Suprapubic skin (tissue), 4 donors: ENCODE results near the gene CLIP2. TPM values are rescaled to one million over a fixed set of nuclear protein-coding genes. Genes with fewer than 3 reads are reported as not detected.
"Not testable (repeated sequence)": the region's sequence is repeated elsewhere in the genome, so short reads cannot be mapped to it uniquely, and the experiment has no call there.

Experiments
- DNase-seq, 2 donors: peaks; one replicate each; pipeline ENCODE4 v3.0.0-alpha.2; 2019; ENCODE audit warnings: low spot score in 2 of 2
- H3K27ac ChIP-seq: fragments of 200-600 bp; sonication (generic); one replicate; pipeline ENCODE4 v1.5.1; 2019
- H3K27me3 ChIP-seq: fragments of 200-600 bp; sonication (generic); one replicate; pipeline ENCODE4 v1.5.1; 2019
- H3K36me3 ChIP-seq: fragments of 200-600 bp; sonication (generic); one replicate; pipeline ENCODE4 v1.5.1; 2019
- H3K4me1 ChIP-seq: fragments of 200-600 bp; sonication (generic); one replicate; pipeline ENCODE4 v1.5.1; 2019
- H3K4me3 ChIP-seq: fragments of 200-600 bp; sonication (generic); one replicate; pipeline ENCODE4 v1.5.1; 2019; ENCODE audit warnings: mild to moderate bottlenecking
- H3K9me3 ChIP-seq: fragments of 200-600 bp; sonication (generic); one replicate; pipeline ENCODE4 v1.5.1; 2019
- EP300 ChIP-seq: sonication (generic); formaldehyde crosslinking; IDR thresholded peaks from one replicate; pipeline ENCODE4 v1.6.1; 2017; ENCODE audit warnings: antibody characterized with exemption
- POLR2A ChIP-seq, 2 donors: fragments of 450-650 bp; IDR thresholded peaks; one replicate each; pipeline ENCODE4 v1.6.1; 2017; ENCODE audit warnings: antibody characterized with exemption in 2 of 2, mild to moderate bottlenecking in 2 of 2, moderate library complexity in 2 of 2
- POLR2AphosphoS5 ChIP-seq, 3 donors: sonication (generic); formaldehyde crosslinking; IDR thresholded peaks; one replicate each; pipeline ENCODE4 v1.6.1; 2017; ENCODE audit warnings: antibody characterized with exemption in 3 of 3
- WGBS: methylation state at CpG from one replicate; pipeline ENCODE4 v1.1.5; 2018; 5-methylcytosine and 5-hydroxymethylcytosine counted together
- total RNA-seq, 4 donors: library from RNA; depleted of rRNA; stranded (reverse); fragments of >200 nt; gene quantifications; one replicate each; pipeline ENCODE4 v1.1.0, GENCODE V29; 2016
- TF ChIP-seq, protein P1 (sequence below), 2 donors: fragments of 200-600 bp in 1 of 2; fragments of 450-650 bp in 1 of 2; sonication (generic) in 1 of 2; IDR thresholded peaks; one replicate each; pipeline ENCODE4 v1.5.1; 2016 to 2019; ENCODE audit warnings: antibody characterized with exemption in 2 of 2, mild to moderate bottlenecking in 1 of 2, moderate library complexity in 1 of 2

Gene CLIP2
- total RNA-seq, 4 donors from 2014 or later, result 26.9 to 73.6 (median 32.5) TPM

DNA sequence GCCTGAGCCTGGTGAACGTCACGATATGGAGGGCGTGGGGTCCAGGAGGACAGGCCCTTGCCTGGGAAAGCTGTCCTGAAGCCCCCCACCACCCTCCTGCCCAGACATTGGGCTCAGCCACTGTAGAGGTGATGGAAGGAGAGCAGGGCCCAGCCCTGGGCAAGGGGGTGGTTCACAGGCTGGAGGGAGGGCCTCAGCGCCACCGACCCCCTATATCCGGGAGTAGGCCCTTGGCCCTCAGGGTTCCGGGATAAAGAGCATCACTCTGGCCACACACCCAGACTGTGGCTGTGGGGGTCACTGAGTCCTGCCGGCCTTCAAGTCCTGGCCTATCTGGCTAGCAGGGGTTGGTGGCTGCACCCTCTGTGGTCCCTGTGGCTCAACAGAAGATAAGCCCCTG lies 109.2 kb downstream of the CLIP2 start:
- H3K36me3 ChIP-seq, result peaks cover 37% of the 10 kb centered on the region
- WGBS, result 94% methylated on average over 5 of the region's 8 CpGs
- TF ChIP-seq POLR2AphosphoS5 (IDR thresholded peaks at IDR 0.05) (no peak), EP300 (no peak), POLR2A (IDR thresholded peaks at IDR 0.05) (no peak)
- TF ChIP-seq, protein P1, sequence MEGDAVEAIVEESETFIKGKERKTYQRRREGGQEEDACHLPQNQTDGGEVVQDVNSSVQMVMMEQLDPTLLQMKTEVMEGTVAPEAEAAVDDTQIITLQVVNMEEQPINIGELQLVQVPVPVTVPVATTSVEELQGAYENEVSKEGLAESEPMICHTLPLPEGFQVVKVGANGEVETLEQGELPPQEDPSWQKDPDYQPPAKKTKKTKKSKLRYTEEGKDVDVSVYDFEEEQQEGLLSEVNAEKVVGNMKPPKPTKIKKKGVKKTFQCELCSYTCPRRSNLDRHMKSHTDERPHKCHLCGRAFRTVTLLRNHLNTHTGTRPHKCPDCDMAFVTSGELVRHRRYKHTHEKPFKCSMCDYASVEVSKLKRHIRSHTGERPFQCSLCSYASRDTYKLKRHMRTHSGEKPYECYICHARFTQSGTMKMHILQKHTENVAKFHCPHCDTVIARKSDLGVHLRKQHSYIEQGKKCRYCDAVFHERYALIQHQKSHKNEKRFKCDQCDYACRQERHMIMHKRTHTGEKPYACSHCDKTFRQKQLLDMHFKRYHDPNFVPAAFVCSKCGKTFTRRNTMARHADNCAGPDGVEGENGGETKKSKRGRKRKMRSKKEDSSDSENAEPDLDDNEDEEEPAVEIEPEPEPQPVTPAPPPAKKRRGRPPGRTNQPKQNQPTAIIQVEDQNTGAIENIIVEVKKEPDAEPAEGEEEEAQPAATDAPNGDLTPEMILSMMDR (IDR thresholded peaks at IDR 0.05), result no peak

DNA sequence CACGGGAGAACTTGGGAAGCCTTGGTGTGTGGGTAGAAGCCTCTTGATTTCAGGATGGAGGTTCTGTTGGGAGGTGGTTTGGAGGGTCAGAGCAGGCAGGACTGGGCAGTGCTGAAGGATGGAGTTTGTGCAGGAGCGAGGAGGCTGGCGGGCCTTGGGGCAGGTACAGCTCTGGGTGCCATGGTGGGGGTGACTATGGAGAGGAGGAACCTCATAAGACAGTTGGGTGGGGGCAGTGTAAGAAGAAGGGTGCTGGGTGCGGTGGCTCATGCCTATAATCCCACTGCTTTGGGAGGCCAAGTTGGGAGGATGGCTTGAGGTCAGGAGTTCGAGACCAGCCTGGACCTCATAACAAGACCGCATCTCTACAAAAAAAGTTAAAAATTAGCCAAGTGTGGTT lies 109.8 kb downstream of the CLIP2 start:
- Histone ChIP-seq H3K27ac (no peak overlapping the region), H3K36me3 (peaks cover 42% of the 10 kb centered on the region), H3K4me3 (no peak overlapping the region), H3K27me3 (no peaks in the 10 kb centered on the region), H3K4me1 (no peaks in the 10 kb centered on the region), H3K9me3 (no peaks in the 10 kb centered on the region)
- WGBS, result 99% methylated on average over 6 of the region's 6 CpGs
- DNase-seq, result peak in 1 of 2 donors; percentile 45
- TF ChIP-seq POLR2AphosphoS5 (IDR thresholded peaks at IDR 0.05) (no peak), POLR2A (IDR thresholded peaks at IDR 0.05) (no peak), EP300 (no peak)
- TF ChIP-seq, protein P1 (IDR thresholded peaks at IDR 0.05), result no peak

More for the DNA sequence above, 109.2 kb downstream of the CLIP2 start:
- Histone ChIP-seq H3K27me3 (no peaks in the 10 kb centered on the region), H3K4me1 (peaks cover 2% of the 10 kb centered on the region), H3K4me3 (no peak overlapping the region), H3K9me3 (no peaks in the 10 kb centered on the region), H3K27ac (no peak overlapping the region)
- DNase-seq, result peak in 1 of 2 donors; percentile 45

DNA sequence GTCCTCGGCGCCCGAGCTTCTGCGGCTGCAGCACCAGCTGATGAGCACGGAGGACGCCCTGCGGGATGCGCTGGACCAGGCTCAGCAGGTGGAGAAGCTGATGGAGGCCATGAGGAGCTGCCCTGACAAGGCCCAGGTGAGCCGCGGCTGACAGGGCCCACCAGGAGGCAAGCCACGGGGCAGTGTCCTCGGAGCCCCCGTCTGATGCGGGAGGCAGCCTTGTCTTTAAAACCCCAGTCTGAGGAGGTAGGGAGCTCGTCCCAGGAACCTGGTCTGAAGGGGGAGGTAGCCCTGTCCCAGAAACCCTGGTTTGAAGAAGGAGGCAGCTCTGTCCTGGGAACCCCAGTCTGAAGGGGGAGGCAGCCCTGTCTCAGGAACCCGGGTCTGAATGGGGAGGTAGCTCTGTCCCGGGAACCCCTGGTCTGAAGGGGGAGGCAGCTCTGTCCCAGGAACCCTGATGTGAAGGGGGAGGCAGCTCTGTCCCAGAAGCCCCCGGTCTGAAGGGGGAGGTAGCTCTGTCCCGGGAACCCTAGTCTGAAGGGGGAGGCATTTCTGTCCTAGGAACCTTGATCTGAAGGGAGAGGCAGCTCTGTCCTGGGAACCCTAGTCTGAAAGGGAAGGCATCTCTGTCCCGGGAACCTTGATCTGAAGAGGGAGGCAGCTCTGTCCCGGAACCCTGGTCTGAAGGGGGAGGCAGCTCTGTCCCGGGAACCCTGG lies 111.4 kb downstream of the CLIP2 start:
- TF ChIP-seq, protein P1 (IDR thresholded peaks at IDR 0.05), result no peak
- TF ChIP-seq POLR2AphosphoS5 (IDR thresholded peaks at IDR 0.05) (no peak), POLR2A (IDR thresholded peaks at IDR 0.05) (no peak), EP300 (no peak)
- Histone ChIP-seq H3K36me3 (peaks cover 48% of the 10 kb centered on the region), H3K27me3 (no peaks in the 10 kb centered on the region), H3K27ac (no peak overlapping the region), H3K9me3 (no peaks in the 10 kb centered on the region), H3K4me3 (no peak overlapping the region), H3K4me1 (no peaks in the 10 kb centered on the region)
- 85% methylated on average over 12 of the region's 22 CpGs for WGBS
- peak in 1 of 2 donors; percentile 59 for DNase-seq

DNA sequence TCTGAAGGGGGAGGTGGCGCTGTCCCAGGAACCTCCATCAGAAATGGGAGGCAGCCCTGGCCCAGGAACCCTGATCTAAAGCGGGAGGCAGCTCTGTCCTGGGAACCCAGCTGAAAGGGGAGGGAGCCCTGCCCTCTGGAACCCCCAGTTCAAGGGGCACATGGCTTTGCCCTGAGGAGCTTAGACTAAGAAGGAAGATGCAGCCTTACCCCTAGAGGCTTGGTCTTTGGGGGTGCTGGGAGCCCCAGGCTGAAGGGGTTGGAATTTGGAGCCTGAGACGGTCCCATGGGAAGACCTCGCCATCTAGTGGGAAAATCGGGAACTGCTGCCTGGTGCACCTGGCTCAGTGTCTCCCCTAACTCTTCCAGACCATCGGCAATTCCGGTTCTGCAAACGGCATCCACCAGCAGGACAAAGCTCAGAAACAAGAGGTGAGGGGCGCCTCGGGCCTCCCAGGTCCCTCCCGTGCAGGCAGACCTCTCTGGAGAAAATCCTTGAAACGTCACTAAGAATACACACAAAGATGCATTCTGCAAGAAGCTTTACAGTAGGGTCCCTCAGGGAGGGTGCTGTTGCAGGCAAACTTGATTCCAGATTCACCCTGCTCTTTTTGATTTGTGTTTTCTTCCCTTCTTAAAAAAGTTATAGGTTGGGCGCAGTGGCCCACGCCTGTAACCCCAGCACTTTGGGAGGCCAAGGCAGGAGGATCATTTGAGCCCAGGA lies 112.1 kb downstream of the CLIP2 start:
- no peak overlapping the region for H3K4me3 ChIP-seq
- peak in 1 of 2 donors; percentile 78 for DNase-seq
- TF ChIP-seq POLR2AphosphoS5 (IDR thresholded peaks at IDR 0.05), result no peak
- TF ChIP-seq, protein P1 (IDR thresholded peaks at IDR 0.05), result peak; percentile 86 to 99
- H3K27me3 ChIP-seq, result no peaks in the 10 kb centered on the region
- no peak overlapping the region for H3K27ac ChIP-seq
- H3K36me3 ChIP-seq, result peaks cover 44% of the 10 kb centered on the region
- H3K9me3 ChIP-seq, result no peaks in the 10 kb centered on the region
- 29% methylated on average over 12 of the region's 14 CpGs for WGBS
- no peaks in the 10 kb centered on the region for H3K4me1 ChIP-seq

DNA sequence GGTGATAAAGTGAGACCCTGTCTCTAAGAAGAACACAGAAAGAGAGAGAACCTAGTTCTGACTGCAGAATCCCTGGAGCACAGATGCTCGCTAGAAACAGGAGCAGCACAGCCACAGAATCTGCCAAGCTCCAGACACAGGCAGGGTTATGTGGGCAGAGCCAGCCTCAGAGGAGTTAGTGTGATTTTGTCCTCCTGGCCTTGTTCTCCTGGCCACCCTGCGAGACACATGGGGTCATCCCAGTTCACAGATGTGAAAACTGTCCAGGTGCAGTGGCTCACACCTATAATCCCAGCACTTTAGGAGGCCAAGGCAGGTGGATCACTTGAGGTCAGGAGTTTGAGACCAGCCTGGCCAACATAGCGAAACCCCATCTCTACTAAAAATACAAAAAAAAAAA lies 113.5 kb downstream of the CLIP2 start:
- peak in 1 of 2 donors; percentile 9 for DNase-seq
- not testable (repeated sequence) for H3K27me3 ChIP-seq, H3K27ac ChIP-seq, H3K4me1 ChIP-seq, H3K4me3 ChIP-seq, H3K9me3 ChIP-seq
- WGBS, result 97% methylated on average over 3 of the region's 3 CpGs
- peaks cover 37% of the 10 kb centered on the region for H3K36me3 ChIP-seq
